Renal cortical epithelial cell (primary cell): ENCODE results near the gene SPR. TPM values are rescaled to one million over a fixed set of nuclear protein-coding genes. Genes with fewer than 3 reads are reported as not detected.

ENCODE experiments used
- DNase-seq: peaks from one replicate; pipeline ENCODE4 v3.0.0-alpha.2; 2011; ENCODE audit warnings: low read depth
- total RNA-seq: library from RNA; depleted of rRNA; stranded (reverse); fragments of >200 nt; gene quantifications from 2 replicates; pipeline ENCODE4 v1.2.3, GENCODE V29; 2014

SPR gene
- total RNA-seq, result 51.7 and 62.2 TPM in 2 replicates

- DNase-seq, result peak; percentile 26
Measured at GRCh38 chr2:72887032-72887739, at the start of gene SPR. Gene SPR (plus strand): TSS chr2:72887408. CDS start chr2:72887433, 25 bp downstream.

- no peak for DNase-seq
Measured at GRCh38 chr2:72840066-72840465, 47.1 kb upstream of the SPR start.

- DNase-seq, result no peak
Measured at GRCh38 chr2:72841462-72842125, 45.6 kb upstream of the SPR start.

GRCh38 chr2:72843301-72843700 lies 43.9 kb upstream of the SPR start:
- DNase-seq, result no peak

DNA sequence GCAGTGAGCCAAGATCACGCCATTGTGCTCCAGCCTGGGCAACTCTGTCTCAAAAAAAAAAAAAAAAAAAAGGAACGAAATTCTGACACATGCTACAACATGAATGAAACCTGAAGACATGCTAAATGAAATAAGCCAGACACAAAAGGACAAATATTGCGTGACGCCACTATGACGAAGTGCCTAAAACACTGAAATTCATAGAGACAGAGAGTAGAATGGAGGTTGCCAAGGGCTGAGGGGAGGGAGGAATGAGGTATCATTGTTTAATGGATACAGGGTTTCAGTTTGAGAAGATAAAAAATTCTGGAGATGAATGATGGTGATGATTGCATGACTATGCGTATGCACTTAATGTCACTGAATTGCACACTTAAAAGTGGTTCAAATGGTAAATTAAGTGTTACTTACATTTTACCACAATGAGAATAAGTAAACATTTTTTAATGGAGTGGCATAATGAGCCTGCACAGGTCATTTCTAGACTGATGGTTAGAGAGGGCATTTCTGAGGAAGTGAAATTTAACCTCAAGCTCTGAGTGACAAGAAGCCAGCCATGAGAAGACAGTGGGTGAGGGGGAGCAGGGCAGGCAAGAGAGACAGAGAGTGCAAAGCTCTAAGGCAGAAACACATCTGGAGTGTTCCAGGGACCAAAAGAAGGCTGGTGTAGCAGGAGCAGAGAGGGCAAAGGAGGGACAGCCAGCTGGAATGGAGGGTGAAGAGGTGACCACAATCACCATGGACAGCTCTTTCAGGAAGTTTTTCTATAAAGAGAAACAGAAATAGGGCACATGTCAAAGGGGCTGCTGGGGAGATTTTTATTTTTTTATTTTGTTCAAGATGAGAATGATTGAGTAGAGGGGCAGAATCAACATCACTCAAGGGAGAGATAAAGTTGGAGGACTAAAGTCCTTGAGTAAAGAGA lies 40.8 kb upstream of the SPR start:
- no peak for DNase-seq

DNA sequence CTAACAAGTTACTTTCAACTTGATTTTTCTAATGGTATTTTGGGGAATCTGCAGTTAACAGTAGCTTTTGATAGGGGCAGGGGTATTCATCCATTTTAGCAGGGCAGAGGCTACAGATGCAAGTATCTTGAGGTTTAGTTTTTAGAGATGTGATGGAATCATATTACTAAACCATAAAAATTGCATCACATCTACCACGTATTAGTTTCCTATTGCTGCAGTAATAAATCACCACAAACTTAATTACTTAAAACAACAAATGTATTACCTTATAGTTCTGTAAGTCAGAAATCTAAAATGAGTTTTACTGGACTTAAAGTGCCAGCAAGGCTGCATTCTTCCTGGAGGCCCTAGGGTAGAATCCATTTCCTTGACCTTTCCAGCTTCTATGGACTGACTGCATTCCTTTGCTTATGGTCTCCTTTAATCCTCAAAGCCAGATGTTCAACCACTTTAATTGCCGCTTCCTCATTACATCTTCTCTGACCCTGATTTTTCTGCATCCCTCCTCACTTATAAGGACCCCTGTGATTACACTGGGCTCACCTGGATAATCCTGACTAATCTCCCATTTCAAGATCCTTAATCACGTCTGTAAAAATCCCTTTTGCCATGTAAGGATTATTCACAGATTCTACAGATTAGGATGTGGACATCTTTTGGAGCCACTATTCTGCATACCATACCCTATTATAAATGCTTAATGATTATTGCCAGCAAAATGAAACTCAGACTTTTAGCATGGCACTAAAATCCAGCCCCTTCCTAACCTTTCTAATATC lies 39.5 kb upstream of the SPR start:
- no peak for DNase-seq

DNA sequence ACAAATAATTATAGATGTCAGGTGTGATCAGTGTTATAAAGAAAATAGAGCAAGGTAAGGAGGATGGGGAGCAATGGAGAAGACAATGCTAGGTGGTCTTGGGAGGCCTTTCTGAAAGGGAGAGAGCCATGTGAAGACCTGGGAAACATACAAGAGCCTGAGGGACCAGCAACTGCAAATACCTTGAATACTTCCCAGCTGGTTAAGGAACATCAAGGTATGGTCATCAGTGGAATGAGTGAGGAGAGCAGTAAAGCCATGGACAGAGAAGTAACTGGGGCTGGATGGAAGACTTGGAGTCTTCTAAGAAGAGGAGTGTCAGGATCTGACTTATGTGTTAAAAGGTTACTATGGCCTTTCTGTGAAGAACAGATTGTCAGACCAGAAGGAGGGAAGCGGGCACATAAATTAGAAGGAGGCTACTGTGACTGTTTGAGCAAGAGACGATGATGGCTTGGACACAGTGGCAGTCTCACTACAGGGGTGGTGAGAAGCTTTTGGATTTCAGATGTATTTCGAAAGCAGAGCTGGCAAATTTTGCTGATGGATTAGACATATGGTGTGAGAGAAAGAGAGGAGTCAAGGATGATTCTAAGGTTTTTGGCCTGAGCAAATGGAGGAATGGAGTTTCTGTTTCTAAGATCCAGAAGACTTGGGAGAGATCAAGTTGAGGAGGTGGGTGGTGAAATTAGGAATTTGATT lies 38.6 kb upstream of the SPR start:
- DNase-seq, result no peak

DNA sequence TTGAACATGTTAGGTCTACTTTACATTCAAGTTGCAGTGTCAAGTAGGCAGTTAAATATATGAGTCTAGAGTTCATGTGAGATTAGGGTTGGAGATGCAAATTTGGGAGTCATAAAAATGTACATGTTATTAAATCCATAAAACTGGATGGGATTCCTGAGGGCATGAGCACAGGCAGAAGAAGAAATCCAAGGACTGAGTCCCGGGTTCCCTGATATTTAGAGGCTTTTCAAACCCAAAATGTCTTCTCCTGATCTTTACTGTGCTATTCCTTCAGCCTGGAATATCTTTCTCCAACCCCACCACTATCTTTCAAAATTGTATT lies 38.1 kb upstream of the SPR start:
- no peak for DNase-seq

- DNase-seq, result no peak
Measured at GRCh38 chr2:72851333-72851732, 35.9 kb upstream of the SPR start.

DNA sequence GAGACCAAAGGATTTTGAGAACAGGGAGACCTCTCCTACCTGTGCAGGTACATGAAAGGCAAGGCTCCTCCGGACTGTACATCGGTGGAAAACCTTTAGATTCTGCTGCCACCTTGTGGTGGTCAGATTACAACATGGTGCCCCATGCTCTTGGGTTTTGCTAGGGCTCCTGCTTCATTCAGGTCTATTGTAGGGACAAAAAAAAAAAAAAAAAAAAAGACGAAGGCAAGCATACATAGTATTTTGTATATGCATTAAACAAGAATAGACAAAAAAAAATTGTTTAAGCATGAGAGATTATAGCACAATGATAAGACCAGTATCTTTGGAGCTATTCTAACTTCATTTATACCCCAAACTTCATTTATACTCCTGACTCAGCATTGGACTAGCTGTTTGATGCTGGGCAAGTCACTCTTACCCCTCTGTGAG lies 27.4 kb upstream of the SPR start:
- peak; percentile 67 for DNase-seq

DNA sequence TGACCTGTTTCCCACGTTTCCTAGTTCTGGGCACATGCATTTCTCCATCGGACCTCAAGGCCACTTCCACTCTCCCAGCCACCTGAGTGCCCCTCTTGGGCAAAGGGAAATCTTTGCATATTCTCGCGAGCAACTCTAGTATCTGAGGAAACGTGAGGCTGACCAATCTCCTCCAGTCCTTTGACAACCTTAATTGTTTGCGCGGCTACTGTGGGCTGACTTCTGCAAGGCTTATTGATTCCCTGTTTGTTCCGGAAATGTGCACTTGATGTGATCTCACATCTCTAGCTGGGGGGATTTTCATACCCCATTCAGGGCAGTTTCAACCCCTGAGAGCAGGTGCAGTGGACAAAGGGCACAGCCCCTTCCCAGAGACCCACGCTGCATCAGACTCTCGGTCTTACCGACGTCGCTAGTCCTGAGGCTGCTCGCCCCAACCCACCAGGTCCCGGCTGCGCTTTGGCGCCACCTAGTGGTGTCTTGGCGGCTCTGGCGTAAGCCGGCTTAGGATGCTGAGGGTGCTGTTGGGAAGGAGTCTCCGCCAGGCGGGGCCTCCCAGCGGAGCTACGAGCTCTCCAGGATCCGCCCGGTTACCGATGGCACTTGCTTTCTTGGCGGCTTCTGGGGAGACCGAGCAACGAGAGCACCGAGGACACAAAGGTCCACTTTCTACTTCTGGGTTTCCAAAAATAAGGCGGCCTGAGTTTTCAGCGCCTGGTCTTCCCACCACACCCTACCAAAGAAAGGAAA lies 24.8 kb upstream of the SPR start:
- DNase-seq, result peak; percentile 75

- DNase-seq, result no peak
Measured at GRCh38 chr2:72863046-72863445, 24.2 kb upstream of the SPR start.

GRCh38 chr2:72864500-72864899 lies 22.7 kb upstream of the SPR start:
- peak; percentile 85 for DNase-seq

- DNase-seq, result no peak
Measured at GRCh38 chr2:72871060-72871459, 16.1 kb upstream of the SPR start.

- no peak for DNase-seq
Measured at GRCh38 chr2:72871880-72872279, 15.3 kb upstream of the SPR start.

GRCh38 chr2:72883356-72883962 lies 3.7 kb upstream of the SPR start:
- no peak for DNase-seq

DNA sequence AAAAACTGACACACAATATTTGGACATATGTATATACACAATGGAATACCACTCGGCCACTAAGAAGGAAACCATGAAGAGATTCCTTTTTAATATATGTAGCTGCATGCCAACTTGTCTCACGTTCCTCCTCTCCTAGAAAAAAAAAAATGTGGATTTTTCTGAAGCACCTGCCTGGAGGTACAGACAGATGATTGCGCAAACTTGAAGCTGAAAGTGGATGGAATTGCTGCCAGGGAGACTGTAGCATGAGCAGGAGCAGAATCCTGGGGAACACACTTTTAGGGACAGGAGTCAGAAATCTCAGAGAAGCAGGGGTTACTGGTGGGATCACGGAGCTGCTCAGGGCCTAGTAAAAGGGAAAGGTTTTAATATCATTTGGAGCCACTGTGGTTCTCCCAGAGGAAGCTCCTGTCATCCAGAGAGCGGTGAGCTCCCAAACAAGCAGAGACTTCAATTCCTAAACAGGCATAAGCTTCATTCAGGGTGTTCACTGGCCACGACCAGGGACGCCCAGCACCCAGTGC lies 640 bp upstream of the SPR start:
- DNase-seq, result no peak

DNA sequence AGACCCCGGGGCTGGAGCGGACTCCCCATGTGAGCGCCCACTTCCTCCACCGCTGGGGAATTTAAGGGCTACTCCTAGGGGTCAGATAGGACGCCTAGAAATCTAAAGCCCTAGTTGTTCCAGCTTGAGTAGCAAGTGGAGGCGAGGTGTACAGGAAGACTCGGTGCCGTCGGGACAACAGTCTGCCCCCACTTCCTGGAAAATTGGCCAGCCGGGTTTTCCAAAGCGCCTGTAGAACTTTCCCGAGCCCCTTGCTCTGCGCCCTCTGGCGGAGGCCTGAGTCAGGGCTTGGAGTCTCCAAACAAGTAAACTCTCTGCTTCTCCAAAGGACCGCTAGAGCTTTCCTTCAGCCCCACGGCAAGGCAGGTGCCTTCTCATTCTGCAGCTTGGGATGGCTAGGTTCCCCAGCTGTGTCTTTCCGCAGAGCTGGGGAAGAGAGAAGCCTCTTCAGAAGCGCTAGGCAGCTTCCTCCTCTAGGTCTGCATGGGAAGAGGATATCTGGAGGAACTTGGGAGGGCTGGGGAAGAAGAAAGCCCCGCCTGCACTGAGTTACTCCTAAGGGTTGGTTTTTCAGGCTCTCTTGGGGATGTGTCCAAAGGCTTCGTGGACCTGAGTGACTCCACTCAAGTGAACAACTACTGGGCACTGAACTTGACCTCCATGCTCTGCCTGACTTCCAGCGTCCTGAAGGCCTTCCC lies 681 bp downstream of the SPR start:
- peak; percentile 77 for DNase-seq
